Measurements from ENCODE around the gene CNTNAP2.

CNTNAP2 gene

GRCh38 chr7:147429961-147430360 is 1313.4 kb downstream of the CNTNAP2 start:
- peaks cover 0 to 17% of the 10 kb centered on the region in 2 donors for H3K9me3 Mint-ChIP-seq
- ATAC-seq (replicated peaks) (no peak), DNase-seq (no peak)
- no peaks in the 10 kb centered on the region for H3K36me3 Mint-ChIP-seq (ENCODE audit: insufficient read depth)
- no peak overlapping the region for H3K27ac Mint-ChIP-seq
- H3K4me1 Mint-ChIP-seq (ENCODE audit: low read depth in 2 of 2) = no peaks in the 10 kb centered on the region
- no peaks in the 10 kb centered on the region for H3K27me3 Mint-ChIP-seq
- no peak overlapping the region for H3K4me3 Mint-ChIP-seq

DNA sequence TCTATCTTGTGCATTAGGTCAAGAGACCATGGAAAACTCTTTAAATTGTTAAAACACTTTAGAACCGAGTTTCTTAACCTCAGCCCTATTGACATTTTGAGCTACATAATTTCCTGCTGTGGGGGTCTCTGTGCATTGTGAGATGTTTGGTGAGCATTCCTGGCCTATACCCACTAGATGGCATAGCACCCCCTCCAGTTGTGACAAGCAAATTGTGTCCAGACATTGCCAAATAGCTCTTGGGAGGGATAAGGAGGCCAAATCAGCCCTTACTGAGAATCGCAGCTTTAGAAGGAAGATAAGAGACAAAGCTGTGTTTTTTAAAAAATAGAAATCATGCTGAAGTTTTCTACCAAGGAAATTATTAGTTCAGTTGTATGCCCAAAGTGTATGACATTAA is 1315.5 kb downstream of the CNTNAP2 start:
- Mint-ChIP-seq H3K9me3 (peaks cover 0 to 15% of the 10 kb centered on the region in 2 donors), H3K27ac (no peak overlapping the region), H3K27me3 (no peaks in the 10 kb centered on the region), H3K4me1 (ENCODE audit: low read depth in 2 of 2) (no peaks in the 10 kb centered on the region), H3K36me3 (ENCODE audit: insufficient read depth) (no peaks in the 10 kb centered on the region), H3K4me3 (no peak overlapping the region)
- DNase-seq = no peak
- ATAC-seq (replicated peaks) = no peak

DNA sequence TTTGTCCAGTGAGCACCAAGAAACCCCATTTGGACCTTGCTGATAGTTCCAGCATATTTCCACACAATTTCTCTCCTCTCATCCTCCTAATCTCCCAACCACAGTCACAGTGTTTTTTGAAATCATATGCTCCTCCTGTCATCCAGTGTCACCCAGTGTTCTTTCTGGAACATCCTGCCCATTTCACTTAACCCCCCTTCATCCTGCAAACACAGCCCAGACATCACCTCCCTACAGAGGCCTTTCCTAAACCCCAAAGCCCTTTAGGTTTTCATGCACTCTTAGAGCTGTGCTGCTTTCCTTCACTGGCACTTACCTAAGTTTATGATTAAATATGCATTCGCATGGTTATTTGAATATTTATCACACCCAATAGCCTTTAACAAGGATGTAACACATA is 1316.0 kb downstream of the CNTNAP2 start:
- Mint-ChIP-seq H3K9me3 (peaks cover 0 to 15% of the 10 kb centered on the region in 2 donors), H3K4me1 (ENCODE audit: low read depth in 2 of 2) (no peaks in the 10 kb centered on the region), H3K27ac (no peak overlapping the region), H3K27me3 (no peaks in the 10 kb centered on the region), H3K36me3 (ENCODE audit: insufficient read depth) (no peaks in the 10 kb centered on the region), H3K4me3 (no peak overlapping the region)
- no peak for ATAC-seq (replicated peaks)
- DNase-seq = no peak

- Mint-ChIP-seq H3K27me3 (no peaks in the 10 kb centered on the region), H3K4me3 (no peak overlapping the region), H3K27ac (no peak overlapping the region), H3K36me3 (ENCODE audit: insufficient read depth) (no peaks in the 10 kb centered on the region), H3K4me1 (ENCODE audit: low read depth in 2 of 2) (no peaks in the 10 kb centered on the region), H3K9me3 (peaks cover 0 to 4% of the 10 kb centered on the region in 2 donors)
- ATAC-seq (replicated peaks) = no peak
- DNase-seq = no peak
These were observed 1320.1 kb downstream of the CNTNAP2 start for GRCh38 chr7:147436718-147437117.

- H3K9me3 Mint-ChIP-seq = peaks cover 0 to 5% of the 10 kb centered on the region in 2 donors
- no peaks in the 10 kb centered on the region for H3K27me3 Mint-ChIP-seq
- H3K4me1 Mint-ChIP-seq (ENCODE audit: low read depth in 2 of 2) = no peaks in the 10 kb centered on the region
- DNase-seq = no peak
- no peaks in the 10 kb centered on the region for H3K36me3 Mint-ChIP-seq (ENCODE audit: insufficient read depth)
- H3K4me3 Mint-ChIP-seq = no peak overlapping the region
- no peak overlapping the region for H3K27ac Mint-ChIP-seq
- ATAC-seq (replicated peaks) = no peak
These were observed 1321.6 kb downstream of the CNTNAP2 start for GRCh38 chr7:147438216-147438615.

DNA sequence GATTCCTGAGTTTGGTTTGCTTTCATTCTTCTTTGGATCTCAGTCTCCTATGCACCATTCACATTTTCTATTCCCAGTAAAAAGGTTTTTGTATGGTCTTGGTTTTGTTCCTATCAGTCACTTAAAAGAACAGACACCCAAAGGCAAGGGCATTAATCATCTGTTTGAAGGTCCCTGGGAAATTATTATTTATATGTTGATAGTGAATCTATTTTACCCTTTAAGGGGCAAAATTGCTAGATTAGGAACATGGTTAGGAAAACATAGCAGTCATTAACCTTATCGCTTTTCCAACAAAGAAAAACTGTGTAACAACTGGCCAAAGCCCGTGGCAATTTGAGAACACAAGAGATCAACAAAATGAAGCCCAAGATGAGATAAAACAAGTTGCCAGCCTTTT is 1327.3 kb downstream of the CNTNAP2 start:
- H3K4me1 Mint-ChIP-seq (ENCODE audit: low read depth in 2 of 2) = no peaks in the 10 kb centered on the region

GRCh38 chr7:147452816-147453215 is 1336.2 kb downstream of the CNTNAP2 start:
- H3K4me3 Mint-ChIP-seq = no peak overlapping the region
- ATAC-seq (replicated peaks) (no peak), DNase-seq (no peak)
- peaks cover 7 to 8% of the 10 kb centered on the region in 2 donors for H3K9me3 Mint-ChIP-seq
- H3K27ac Mint-ChIP-seq = no peak overlapping the region
- no peaks in the 10 kb centered on the region for H3K27me3 Mint-ChIP-seq
- no peaks in the 10 kb centered on the region for H3K4me1 Mint-ChIP-seq (ENCODE audit: low read depth in 2 of 2)
- no peaks in the 10 kb centered on the region for H3K36me3 Mint-ChIP-seq (ENCODE audit: insufficient read depth)

More for the DNA sequence above, 1327.3 kb downstream of the CNTNAP2 start:
- H3K9me3 Mint-ChIP-seq = peaks cover 8 to 11% of the 10 kb centered on the region in 2 donors
- H3K36me3 Mint-ChIP-seq (ENCODE audit: insufficient read depth) = no peaks in the 10 kb centered on the region
- no peak overlapping the region for H3K27ac Mint-ChIP-seq
- DNase-seq (no peak), ATAC-seq (replicated peaks) (no peak)
- no peaks in the 10 kb centered on the region for H3K27me3 Mint-ChIP-seq
- no peak overlapping the region for H3K4me3 Mint-ChIP-seq

DNA sequence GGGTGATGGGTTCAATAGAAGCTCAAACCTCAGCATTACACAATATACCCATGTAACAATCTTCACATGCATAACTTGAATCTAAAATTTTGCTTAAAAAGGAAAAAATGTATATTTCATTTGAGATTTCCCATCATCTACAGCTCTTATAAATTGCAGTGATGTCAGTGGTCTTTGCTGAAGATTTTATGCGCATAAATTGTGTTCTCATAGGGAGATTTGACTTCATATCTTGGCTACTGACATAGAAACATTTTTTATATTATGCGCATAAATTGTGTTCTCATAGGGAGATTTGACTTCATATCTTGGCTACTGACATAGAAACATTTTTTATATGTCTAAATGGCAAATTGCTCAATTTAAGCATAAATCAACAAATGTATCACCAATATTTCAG is 1348.6 kb downstream of the CNTNAP2 start:
- Mint-ChIP-seq H3K36me3 (ENCODE audit: insufficient read depth) (no peaks in the 10 kb centered on the region), H3K27ac (no peak overlapping the region), H3K9me3 (peaks cover 6 to 9% of the 10 kb centered on the region in 2 donors), H3K27me3 (no peaks in the 10 kb centered on the region), H3K4me3 (no peak overlapping the region), H3K4me1 (ENCODE audit: low read depth in 2 of 2) (no peaks in the 10 kb centered on the region)
- DNase-seq (no peak), ATAC-seq (replicated peaks) (no peak)

DNA sequence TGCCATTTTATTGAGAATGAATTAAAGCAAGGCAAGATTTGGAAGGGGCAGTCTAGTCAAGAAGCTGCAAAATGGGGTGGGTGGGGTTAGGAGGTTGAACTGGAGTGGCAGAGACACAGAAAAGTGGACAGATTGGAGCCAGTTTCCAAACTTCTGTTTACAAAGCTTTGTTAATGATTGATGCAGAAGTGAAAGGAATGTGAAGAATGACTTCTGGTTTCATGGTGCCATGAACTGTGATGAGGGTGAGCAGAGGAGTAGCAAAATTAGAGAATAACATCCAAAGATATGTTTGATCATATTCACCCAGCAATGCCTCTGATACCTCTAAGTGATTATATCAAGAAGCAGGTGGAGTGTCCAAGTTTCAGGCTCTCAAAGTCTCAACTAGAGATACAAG is 1356.0 kb downstream of the CNTNAP2 start:
- no peak overlapping the region for H3K27ac Mint-ChIP-seq
- H3K4me1 Mint-ChIP-seq (ENCODE audit: low read depth in 2 of 2) = no peaks in the 10 kb centered on the region
- ATAC-seq (replicated peaks) = no peak

DNA sequence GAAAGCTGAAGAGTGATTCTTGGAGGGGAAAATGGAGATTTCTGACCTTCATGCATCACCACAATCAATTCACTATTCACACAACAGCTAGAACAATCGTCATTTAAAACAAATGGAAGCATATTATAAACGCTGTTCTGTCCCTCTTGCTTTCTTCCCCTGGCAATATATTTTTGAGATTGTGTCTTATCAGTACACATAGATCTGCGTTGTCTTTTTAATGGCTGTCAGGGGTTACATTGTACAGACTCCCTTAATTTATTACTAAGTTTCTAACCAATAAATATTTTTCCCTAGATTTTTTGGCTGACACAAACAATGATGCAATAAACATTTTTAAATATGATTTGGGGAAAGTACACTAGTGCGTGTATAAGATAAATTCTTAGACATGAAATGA is 1358.3 kb downstream of the CNTNAP2 start:
- Mint-ChIP-seq H3K9me3 (peaks cover 17 to 42% of the 10 kb centered on the region in 2 donors), H3K27ac (no peak overlapping the region), H3K27me3 (no peaks in the 10 kb centered on the region), H3K4me3 (no peak overlapping the region), H3K4me1 (ENCODE audit: low read depth in 2 of 2) (no peaks in the 10 kb centered on the region), H3K36me3 (ENCODE audit: insufficient read depth) (no peaks in the 10 kb centered on the region)
- ATAC-seq (replicated peaks) = no peak
- no peak for DNase-seq

More for the DNA sequence above, 1356.0 kb downstream of the CNTNAP2 start:
- no peaks in the 10 kb centered on the region for H3K27me3 Mint-ChIP-seq
- DNase-seq = no peak
- no peak overlapping the region for H3K4me3 Mint-ChIP-seq
- no peaks in the 10 kb centered on the region for H3K36me3 Mint-ChIP-seq (ENCODE audit: insufficient read depth)
- peaks cover 16 to 37% of the 10 kb centered on the region in 2 donors for H3K9me3 Mint-ChIP-seq

DNA sequence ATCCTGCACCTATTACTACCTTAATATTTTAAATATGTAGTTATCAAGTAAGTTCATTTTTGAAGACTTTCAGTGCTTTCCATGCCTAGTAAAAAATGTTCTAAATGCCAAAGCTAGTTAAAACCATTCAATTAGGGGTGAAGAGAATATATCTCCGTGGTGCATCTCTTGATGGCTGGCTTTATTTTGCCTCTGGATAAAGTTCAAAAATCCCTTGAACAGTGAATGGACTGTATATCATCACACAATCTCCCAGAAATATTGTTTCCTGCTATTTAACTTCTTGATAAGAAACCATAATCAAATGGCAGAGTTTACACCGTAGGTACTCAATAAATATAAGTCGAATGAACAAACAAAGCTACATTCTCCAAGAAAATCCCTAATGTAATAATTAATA is 1360.9 kb downstream of the CNTNAP2 start:
- Mint-ChIP-seq H3K27me3 (no peaks in the 10 kb centered on the region), H3K4me3 (no peak overlapping the region), H3K27ac (no peak overlapping the region), H3K36me3 (ENCODE audit: insufficient read depth) (no peaks in the 10 kb centered on the region), H3K9me3 (peaks cover 11 to 31% of the 10 kb centered on the region in 2 donors), H3K4me1 (ENCODE audit: low read depth in 2 of 2) (no peaks in the 10 kb centered on the region)
- DNase-seq (no peak), ATAC-seq (replicated peaks) (no peak)

DNA sequence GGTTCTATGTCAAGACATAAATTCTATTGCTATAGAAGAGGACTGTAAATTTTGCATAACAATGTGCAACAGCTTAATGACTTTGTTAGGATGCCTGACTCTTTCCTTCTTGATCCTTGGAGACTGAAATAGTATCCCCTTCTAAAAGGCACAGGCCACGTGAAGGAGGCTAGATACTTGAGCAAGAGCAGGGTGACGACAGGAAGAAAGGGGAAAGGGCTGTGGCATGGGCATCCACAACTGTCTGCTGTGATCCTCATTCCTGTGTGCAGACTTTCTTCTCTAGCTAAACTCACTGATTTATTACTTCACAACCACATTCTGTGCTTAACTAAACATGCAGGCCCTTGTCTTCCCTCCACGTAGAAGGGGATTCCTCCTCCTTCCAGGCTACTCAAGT is 1362.2 kb downstream of the CNTNAP2 start:
- Mint-ChIP-seq H3K9me3 (peaks cover 4 to 28% of the 10 kb centered on the region in 2 donors), H3K27me3 (no peaks in the 10 kb centered on the region), H3K36me3 (ENCODE audit: insufficient read depth) (no peaks in the 10 kb centered on the region), H3K27ac (no peak overlapping the region), H3K4me1 (ENCODE audit: low read depth in 2 of 2) (no peaks in the 10 kb centered on the region), H3K4me3 (no peak overlapping the region)
- ATAC-seq (replicated peaks) (no peak), DNase-seq (no peak)

- ATAC-seq (replicated peaks) (no peak), DNase-seq (no peak)
- no peak overlapping the region for H3K4me3 Mint-ChIP-seq
- peaks cover 7 to 26% of the 10 kb centered on the region in 2 donors for H3K9me3 Mint-ChIP-seq
- H3K4me1 Mint-ChIP-seq (ENCODE audit: low read depth in 2 of 2) = no peaks in the 10 kb centered on the region
- no peak overlapping the region for H3K27ac Mint-ChIP-seq
- no peaks in the 10 kb centered on the region for H3K27me3 Mint-ChIP-seq
- H3K36me3 Mint-ChIP-seq (ENCODE audit: insufficient read depth) = no peaks in the 10 kb centered on the region
These were observed 1367.2 kb downstream of the CNTNAP2 start for GRCh38 chr7:147483634-147484292.

- no peak overlapping the region for H3K4me3 Mint-ChIP-seq
- H3K9me3 Mint-ChIP-seq = peaks cover 8 to 21% of the 10 kb centered on the region in 2 donors
- H3K36me3 Mint-ChIP-seq (ENCODE audit: insufficient read depth) = no peaks in the 10 kb centered on the region
- no peaks in the 10 kb centered on the region for H3K4me1 Mint-ChIP-seq (ENCODE audit: low read depth in 2 of 2)
- DNase-seq (no peak), ATAC-seq (replicated peaks) (no peak)
- no peaks in the 10 kb centered on the region for H3K27me3 Mint-ChIP-seq
- H3K27ac Mint-ChIP-seq = no peak overlapping the region
These were observed 1369.1 kb downstream of the CNTNAP2 start for GRCh38 chr7:147485660-147486210.

All from effector memory CD8-positive, alpha-beta T cell (primary cell).